ENCODE results near the gene ZNF322. TPM values are rescaled to one million over a fixed set of nuclear protein-coding genes. Genes with fewer than 3 reads are reported as not detected.

The ZNF322 gene
- polyA plus RNA-seq, 3 donors, result 2.0 to 5.1 (median 3.6) TPM

- intact Hi-C loops (cut with micrococcal nuclease), result no loop called here
- peak in 1 of 3 donors; percentile 6 for DNase-seq
- H3K4me3 Mint-ChIP-seq, result peak overlapping the region; percentile 87 to 97
- peaks cover 25% of the 10 kb centered on the region for H3K4me1 Mint-ChIP-seq
- peak overlapping the region in 6 of 7 donors; percentile 54 to 87 (median 85) for H3K27ac Mint-ChIP-seq
- Histone ChIP-seq H3K27me3 (ENCODE audit: control insufficient read depth in 2 of 2, insufficient read depth in 2 of 2, low read length in 2 of 2) (peaks cover 13 to 28% of the 10 kb centered on the region in 2 donors), H4K20me1 (ENCODE audit: insufficient read depth, low read length) (peaks cover 20% of the 10 kb centered on the region), H3K79me2 (ENCODE audit: insufficient read depth, low read length) (peaks cover 27% of the 10 kb centered on the region), H3K4me3 (replicated peaks in 1 of 3; ENCODE audit: low read depth in 2 of 3, low read length in 3 of 3) (peak overlapping the region; percentile 71 to 90 (median 86)), H3K4me2 (replicated peaks; ENCODE audit: extremely low read depth, low read length, poor library complexity, severe bottlenecking) (peak overlapping the region; percentile 96), H2AFZ (ENCODE audit: insufficient read depth, low read depth, low read length, poor library complexity, severe bottlenecking) (peak overlapping the region; percentile 96), H3K36me3 (replicated peaks in 1 of 2; ENCODE audit: control insufficient read depth in 1 of 2, insufficient read depth in 2 of 2, low read length in 2 of 2) (peaks cover 2 to 19% of the 10 kb centered on the region in 2 donors), H3K9ac (ENCODE audit: insufficient read depth, low read length, poor library complexity, severe bottlenecking) (peak overlapping the region; percentile 78), H3K4me1 (ENCODE audit: control insufficient read depth in 1 of 2, insufficient read depth in 2 of 2, low read length in 2 of 2) (peaks cover 13 to 23% of the 10 kb centered on the region in 2 donors), H3K27ac (ENCODE audit: low read depth in 1 of 2, low read length in 2 of 2) (peak overlapping the region; percentile 70 to 86), H3K9me3 (replicated peaks in 1 of 2; ENCODE audit: control insufficient read depth in 1 of 2, insufficient read depth in 1 of 2, low read length in 2 of 2) (no peaks in the 10 kb centered on the region)
- H3K36me3 Mint-ChIP-seq, result peaks cover 18 to 22% of the 10 kb centered on the region in 2 donors
- H3K9me3 Mint-ChIP-seq, result peaks cover 0 to 9% (median 2%) of the 10 kb centered on the region in 7 donors
- no peak for TF ChIP-seq CTCF (IDR thresholded peaks at IDR 0.05)
- 0% methylated on average over 5 of the region's 5 CpGs for WGBS (ENCODE audit: insufficient coverage)
- H3K27me3 Mint-ChIP-seq (ENCODE audit: low read depth in 3 of 3), result peaks cover 13 to 32% (median 22%) of the 10 kb centered on the region in 3 donors
Measured at GRCh38 chr6:26660000-26660361, 435 bp upstream of the ZNF322 start.

- H3K36me3 ChIP-seq (replicated peaks in 1 of 2; ENCODE audit: control insufficient read depth in 1 of 2, insufficient read depth in 2 of 2, low read length in 2 of 2), result peaks cover 25 to 45% of the 10 kb centered on the region in 2 donors
- peaks cover 39 to 49% of the 10 kb centered on the region in 2 donors for H3K36me3 Mint-ChIP-seq
- no peak overlapping the region for H3K9ac ChIP-seq (ENCODE audit: insufficient read depth, low read length, poor library complexity, severe bottlenecking)
- H3K4me1 Mint-ChIP-seq, result peaks cover 25% of the 10 kb centered on the region
- no peak for TF ChIP-seq CTCF (IDR thresholded peaks at IDR 0.05)
- peaks cover 27% of the 10 kb centered on the region for H3K79me2 ChIP-seq (ENCODE audit: insufficient read depth, low read length)
- H3K4me3 ChIP-seq (replicated peaks in 1 of 3; ENCODE audit: low read depth in 2 of 3, low read length in 3 of 3), result no peak overlapping the region
- H3K9me3 Mint-ChIP-seq, result peaks cover 0 to 9% (median 2%) of the 10 kb centered on the region in 7 donors
- peaks cover 13 to 23% of the 10 kb centered on the region in 2 donors for H3K4me1 ChIP-seq (ENCODE audit: control insufficient read depth in 1 of 2, insufficient read depth in 2 of 2, low read length in 2 of 2)
- no peak overlapping the region for H3K4me3 Mint-ChIP-seq
- peaks cover 20% of the 10 kb centered on the region for H4K20me1 ChIP-seq (ENCODE audit: insufficient read depth, low read length)
- H3K4me2 ChIP-seq (replicated peaks; ENCODE audit: extremely low read depth, low read length, poor library complexity, severe bottlenecking), result no peak overlapping the region
- peak overlapping the region in 3 of 7 donors; percentile 0 to 24 (median 15) for H3K27ac Mint-ChIP-seq
- H3K9me3 ChIP-seq (replicated peaks in 1 of 2; ENCODE audit: control insufficient read depth in 1 of 2, insufficient read depth in 1 of 2, low read length in 2 of 2), result peaks cover 0 to 3% of the 10 kb centered on the region in 2 donors
- peak in 2 of 3 donors; percentile 12 to 17 for DNase-seq
- H3K27me3 Mint-ChIP-seq (ENCODE audit: low read depth in 3 of 3), result peaks cover 8 to 13% (median 9%) of the 10 kb centered on the region in 3 donors
- H3K27me3 ChIP-seq (ENCODE audit: control insufficient read depth in 2 of 2, insufficient read depth in 2 of 2, low read length in 2 of 2), result peaks cover 8 to 17% of the 10 kb centered on the region in 2 donors
- H3K27ac ChIP-seq (ENCODE audit: low read depth in 1 of 2, low read length in 2 of 2), result no peak overlapping the region
- intact Hi-C loops (cut with micrococcal nuclease), result no loop called here
- 82% methylated on average over 3 of the region's 4 CpGs for WGBS (ENCODE audit: insufficient coverage)
- H2AFZ ChIP-seq (ENCODE audit: insufficient read depth, low read depth, low read length, poor library complexity, severe bottlenecking), result no peak overlapping the region
Measured at GRCh38 chr6:26657256-26657655, 2.3 kb downstream of the ZNF322 start.
